ENCODE data around the gene ZNF610.

DNA sequence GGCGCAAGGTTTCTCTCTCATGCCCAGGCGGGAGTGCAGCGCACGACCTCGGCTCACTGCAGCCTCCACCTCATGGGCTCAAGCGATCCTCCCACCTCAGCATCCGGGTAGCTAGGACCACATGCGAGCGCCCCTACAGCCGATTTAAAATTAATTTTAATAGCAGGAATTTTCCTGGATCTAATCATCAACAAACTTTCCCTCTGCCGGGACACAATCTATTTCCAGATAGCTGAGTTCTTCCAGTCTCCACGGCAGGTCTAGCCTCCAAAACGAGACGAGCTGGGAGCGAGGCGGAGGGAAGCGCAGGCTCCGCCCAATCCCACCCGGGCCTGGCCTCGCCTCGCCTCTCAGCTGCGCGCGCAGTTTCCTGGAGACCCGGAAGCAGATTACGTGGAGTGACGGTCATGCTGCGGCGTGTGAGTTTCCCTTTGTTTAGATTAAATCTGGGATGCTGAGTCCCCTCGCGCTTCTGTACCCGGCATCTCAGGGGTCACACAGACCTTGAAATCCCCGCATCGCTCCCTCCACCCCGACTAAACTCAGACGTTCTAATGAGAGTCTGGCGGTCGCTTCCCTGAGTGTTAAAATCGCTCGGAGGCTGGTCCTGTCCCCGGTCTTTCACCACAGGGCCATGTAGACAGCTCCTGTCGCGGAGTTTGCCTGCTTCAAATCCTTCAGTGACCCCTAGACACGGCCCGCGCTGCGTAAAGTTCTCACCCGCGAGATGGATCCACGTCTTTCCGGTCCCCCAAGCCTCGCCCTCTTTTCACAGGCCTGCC lies 33.7 kb downstream of the ZNF610 start, which contains the start of gene ZNF880:
- no peak for TF ChIP-seq CTCF (IDR thresholded peaks at IDR 0.05)
- TF ChIP-seq POLR2A (IDR thresholded peaks at IDR 0.05): peak in 1 of 2 donors; percentile 41
